Sigmoid colon (tissue), 4 donors: ENCODE data around the gene CPOX.

ENCODE experiments used
- EP300 ChIP-seq, 4 donors: sonication (generic); formaldehyde crosslinking; IDR thresholded peaks; one replicate each; pipeline ENCODE4 v1.6.1; 2017; ENCODE audit warnings: antibody characterized with exemption in 4 of 4
- POLR2A ChIP-seq, 2 donors: fragments of 450-650 bp; IDR thresholded peaks; one replicate each; pipeline ENCODE4 v1.6.1; 2016; ENCODE audit warnings: antibody characterized with exemption in 2 of 2, mild to moderate bottlenecking in 2 of 2, moderate library complexity in 2 of 2
- POLR2AphosphoS5 ChIP-seq, 4 donors: sonication (generic); formaldehyde crosslinking; IDR thresholded peaks; one replicate each; pipeline ENCODE4 v1.6.1; 2017; ENCODE audit warnings: antibody characterized with exemption in 4 of 4
- TF ChIP-seq, protein P1 (sequence below), 4 experiments: fragments of 450-650 bp in 3 of 4; fragments of 200-600 bp in 1 of 4; IDR thresholded peaks; one replicate each; pipeline ENCODE4 v1.5.1; 2016 to 2019; ENCODE audit warnings: antibody characterized with exemption in 4 of 4, mild to moderate bottlenecking in 3 of 4, moderate library complexity in 2 of 4

DNA sequence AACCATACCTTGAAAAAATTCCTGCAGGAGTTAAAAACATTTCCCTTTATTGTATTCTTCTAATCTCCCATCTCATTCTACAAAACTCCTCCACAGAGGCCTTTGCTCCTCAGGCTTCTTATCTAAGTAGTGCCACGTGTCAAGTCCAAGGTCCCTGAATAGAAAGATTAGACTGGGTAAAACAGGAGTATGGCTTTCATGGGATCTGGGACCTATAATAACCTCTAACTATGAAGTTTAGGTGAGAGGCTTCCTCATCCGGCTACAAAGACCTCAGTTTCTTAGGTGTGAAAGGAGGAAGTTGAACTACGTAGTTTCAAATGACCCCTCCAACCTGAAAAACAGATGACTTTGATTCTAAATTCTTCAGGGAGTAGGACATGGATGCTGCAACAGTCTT lies 41.7 kb downstream of the CPOX start:
- no peak for TF ChIP-seq POLR2A (IDR thresholded peaks at IDR 0.05)
- TF ChIP-seq, protein P1, sequence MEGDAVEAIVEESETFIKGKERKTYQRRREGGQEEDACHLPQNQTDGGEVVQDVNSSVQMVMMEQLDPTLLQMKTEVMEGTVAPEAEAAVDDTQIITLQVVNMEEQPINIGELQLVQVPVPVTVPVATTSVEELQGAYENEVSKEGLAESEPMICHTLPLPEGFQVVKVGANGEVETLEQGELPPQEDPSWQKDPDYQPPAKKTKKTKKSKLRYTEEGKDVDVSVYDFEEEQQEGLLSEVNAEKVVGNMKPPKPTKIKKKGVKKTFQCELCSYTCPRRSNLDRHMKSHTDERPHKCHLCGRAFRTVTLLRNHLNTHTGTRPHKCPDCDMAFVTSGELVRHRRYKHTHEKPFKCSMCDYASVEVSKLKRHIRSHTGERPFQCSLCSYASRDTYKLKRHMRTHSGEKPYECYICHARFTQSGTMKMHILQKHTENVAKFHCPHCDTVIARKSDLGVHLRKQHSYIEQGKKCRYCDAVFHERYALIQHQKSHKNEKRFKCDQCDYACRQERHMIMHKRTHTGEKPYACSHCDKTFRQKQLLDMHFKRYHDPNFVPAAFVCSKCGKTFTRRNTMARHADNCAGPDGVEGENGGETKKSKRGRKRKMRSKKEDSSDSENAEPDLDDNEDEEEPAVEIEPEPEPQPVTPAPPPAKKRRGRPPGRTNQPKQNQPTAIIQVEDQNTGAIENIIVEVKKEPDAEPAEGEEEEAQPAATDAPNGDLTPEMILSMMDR (IDR thresholded peaks at IDR 0.05) = no peak
- no peak for TF ChIP-seq POLR2AphosphoS5 (IDR thresholded peaks at IDR 0.05)
- TF ChIP-seq EP300 (IDR thresholded peaks at IDR 0.05) = no peak
